NCI-H146 treated with DMSO at 0.1 percent for 48 hours (cell line): ENCODE data around the gene TTC8.

ENCODE experiments used
- DNase-seq: peaks from one replicate; lab custom pipeline; 2025; ENCODE audit not compliant: unreplicated experiment; lab: John Stamatoyannopoulos, UW

TTC8 gene

GRCh38 chr14:88864198-88864597 lies 39.7 kb downstream of the TTC8 start:
- no peak for DNase-seq

- DNase-seq, result no peak
These were observed 41.9 kb downstream of the TTC8 start for GRCh38 chr14:88866305-88866704.

GRCh38 chr14:88868558-88869159 lies 44.2 kb downstream of the TTC8 start:
- DNase-seq, result peak; percentile 43

GRCh38 chr14:88870777-88871176 lies 46.3 kb downstream of the TTC8 start:
- DNase-seq, result no peak

GRCh38 chr14:88871429-88871828 lies 47.0 kb downstream of the TTC8 start:
- DNase-seq, result no peak

GRCh38 chr14:88872976-88873375 lies 48.5 kb downstream of the TTC8 start:
- DNase-seq, result no peak

- no peak for DNase-seq
These were observed 52.7 kb downstream of the TTC8 start for GRCh38 chr14:88877192-88877591.

GRCh38 chr14:88879022-88879421 lies 54.6 kb downstream of the TTC8 start:
- no peak for DNase-seq

- DNase-seq, result no peak
These were observed 57.8 kb downstream of the TTC8 start for GRCh38 chr14:88882236-88882635.

GRCh38 chr14:88895116-88895515 lies 70.7 kb downstream of the TTC8 start:
- peak; percentile 0 for DNase-seq

- no peak for DNase-seq
These were observed 76.7 kb downstream of the TTC8 start for GRCh38 chr14:88901189-88901588.

- no peak for DNase-seq
These were observed 77.5 kb downstream of the TTC8 start for GRCh38 chr14:88901991-88902390.

- no peak for DNase-seq
These were observed 78.4 kb downstream of the TTC8 start for GRCh38 chr14:88902850-88903249.

GRCh38 chr14:88904206-88904647 lies 79.8 kb downstream of the TTC8 start:
- no peak for DNase-seq

- no peak for DNase-seq
These were observed 80.4 kb downstream of the TTC8 start for GRCh38 chr14:88904864-88905263.

- no peak for DNase-seq
These were observed 83.8 kb downstream of the TTC8 start for GRCh38 chr14:88908216-88908615.

- no peak for DNase-seq
These were observed 85.9 kb downstream of the TTC8 start for GRCh38 chr14:88910386-88910785.

- DNase-seq, result no peak
These were observed 87.4 kb downstream of the TTC8 start for GRCh38 chr14:88911809-88912208.

- DNase-seq, result no peak
These were observed 90.5 kb downstream of the TTC8 start for GRCh38 chr14:88914956-88915355.

GRCh38 chr14:88919502-88919901 lies 95.1 kb downstream of the TTC8 start:
- DNase-seq, result no peak
